ENCODE results near the gene SHISAL1.

The SHISAL1 gene

DNA sequence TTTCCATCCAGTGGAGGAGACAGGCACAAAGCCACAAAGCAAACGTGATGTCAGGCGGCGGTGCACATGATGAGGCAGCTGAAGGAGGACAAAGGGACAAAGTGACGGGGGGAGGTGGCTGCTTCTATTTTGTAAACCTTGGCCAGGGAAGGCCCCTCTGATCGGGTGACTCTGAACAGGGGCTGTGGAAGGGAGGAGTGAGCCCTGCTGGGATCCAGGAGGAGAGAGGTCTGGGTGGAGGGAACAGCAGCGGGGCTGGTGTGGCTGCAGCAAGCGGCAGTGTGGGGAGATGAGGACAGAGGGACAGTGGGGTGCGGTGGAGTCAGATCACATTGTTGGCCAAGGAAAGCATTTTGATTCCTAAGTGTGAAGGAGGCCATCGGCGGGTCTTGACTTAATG lies 36.7 kb downstream of the SHISAL1 start:
- FAIRE-seq: no peak

GRCh38 chr22:44275631-44275995 lies 37.1 kb downstream of the SHISAL1 start:
- FAIRE-seq: no peak

DNA sequence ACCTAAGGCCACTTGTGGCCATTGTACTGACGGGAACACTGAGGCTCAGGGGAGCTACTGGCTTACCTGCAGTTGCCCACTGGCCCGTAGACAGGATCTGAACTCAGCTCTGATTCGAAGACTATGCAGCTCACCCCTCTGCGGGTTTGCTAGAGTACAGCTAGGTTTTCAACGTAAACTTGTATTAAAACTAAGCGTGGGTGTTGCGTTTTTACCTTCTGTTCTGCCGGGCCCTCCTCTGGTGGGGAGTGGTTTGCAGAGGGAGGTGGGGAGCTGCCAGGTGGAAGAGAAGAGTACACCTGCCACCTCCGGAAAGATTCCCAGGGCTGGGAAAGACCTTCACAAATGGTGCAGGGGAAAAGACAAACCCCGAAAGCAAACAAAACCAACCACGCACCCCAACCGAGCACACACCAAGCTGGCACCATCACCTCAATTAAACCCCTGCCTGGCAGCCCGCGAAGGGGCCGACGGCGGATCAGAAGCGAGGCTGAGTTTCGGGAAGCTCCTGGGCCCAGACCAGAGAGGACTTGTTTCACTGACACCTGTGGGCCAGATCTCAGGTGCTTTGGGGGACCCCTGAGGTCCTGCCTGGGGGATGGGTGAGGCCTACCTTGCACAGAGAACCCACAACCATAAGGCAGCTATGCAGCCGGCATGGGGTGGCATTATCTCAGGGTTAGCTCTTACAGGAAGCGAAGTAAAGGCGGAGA lies 37.7 kb downstream of the SHISAL1 start:
- FAIRE-seq: no peak

DNA sequence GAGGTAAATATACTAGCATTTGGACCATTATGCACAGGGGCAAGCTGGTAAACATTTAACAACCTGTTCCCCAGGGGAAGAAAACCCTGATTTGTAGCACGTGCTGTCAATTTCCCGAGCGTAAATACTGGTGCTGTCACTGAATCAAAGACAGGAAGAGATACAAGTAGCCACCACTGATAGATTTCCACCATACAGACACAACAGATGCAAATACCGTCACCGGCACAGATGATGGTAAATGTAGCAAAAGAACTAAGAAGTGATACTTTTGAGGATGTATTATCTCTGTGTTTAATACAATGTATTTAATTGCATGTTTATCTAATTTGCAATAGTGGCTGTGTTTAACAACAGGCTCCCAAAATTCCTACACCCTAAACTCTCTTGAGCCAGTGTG lies 39.6 kb downstream of the SHISAL1 start:
- FAIRE-seq: no peak

- no peak for FAIRE-seq
Observed at GRCh38 chr22:44272401-44272771, 40.4 kb downstream of the SHISAL1 start.

- FAIRE-seq: no peak
Observed at GRCh38 chr22:44271732-44272400, 40.9 kb downstream of the SHISAL1 start.

DNA sequence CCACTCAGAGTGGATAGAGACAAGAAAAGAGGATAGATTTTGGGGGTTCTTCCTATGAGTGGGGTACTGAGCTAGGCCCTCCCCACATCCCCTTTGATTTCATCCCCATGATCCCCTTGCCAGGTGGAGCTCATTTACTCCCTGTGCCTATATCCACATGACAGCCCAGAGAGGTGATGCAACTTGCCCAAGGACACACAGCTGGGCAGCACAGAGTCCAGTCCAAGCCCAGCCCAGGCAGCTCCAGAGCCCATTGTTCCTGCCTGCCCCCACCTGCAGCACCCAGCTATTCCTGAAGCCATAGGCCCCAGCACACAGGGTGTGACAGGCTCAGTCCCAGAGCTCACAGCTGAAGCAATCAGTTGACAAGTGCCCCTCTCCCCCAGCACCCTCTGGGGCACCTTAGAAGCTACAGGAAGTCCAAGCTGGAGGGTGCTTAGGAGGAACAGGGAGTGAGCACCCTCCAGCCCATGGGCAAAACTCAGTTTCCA lies 41.7 kb downstream of the SHISAL1 start:
- FAIRE-seq: no peak

- no peak for FAIRE-seq
Observed at GRCh38 chr22:44270556-44270880, 42.2 kb downstream of the SHISAL1 start.

GRCh38 chr22:44269757-44270555 lies 42.8 kb downstream of the SHISAL1 start:
- no peak for FAIRE-seq

DNA sequence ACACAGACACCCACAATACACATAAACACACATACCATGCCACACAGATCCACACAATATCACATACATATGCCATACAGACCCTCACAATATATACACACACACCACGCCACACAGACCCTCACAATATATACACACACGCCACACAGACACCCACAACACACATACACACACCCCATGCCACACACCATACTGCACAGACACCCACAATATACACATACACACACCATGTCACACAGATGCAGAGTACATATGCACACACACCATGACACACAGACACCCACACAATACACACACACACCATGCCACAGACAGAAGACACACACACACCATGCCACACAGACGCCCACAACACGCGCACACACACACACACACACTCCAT lies 43.6 kb downstream of the SHISAL1 start:
- no peak for FAIRE-seq

- FAIRE-seq: no peak
Observed at GRCh38 chr22:44268431-44269116, 44.2 kb downstream of the SHISAL1 start.

GRCh38 chr22:44267856-44268255 lies 44.9 kb downstream of the SHISAL1 start:
- FAIRE-seq: no peak

- no peak for FAIRE-seq
Observed at GRCh38 chr22:44266796-44267760, 45.7 kb downstream of the SHISAL1 start.

- no peak for FAIRE-seq
Observed at GRCh38 chr22:44263547-44263946, 49.2 kb downstream of the SHISAL1 start.

- FAIRE-seq: no peak
Observed at GRCh38 chr22:44261861-44262595, 50.7 kb downstream of the SHISAL1 start.

- FAIRE-seq: no peak
Observed at GRCh38 chr22:44261164-44261860, 51.4 kb downstream of the SHISAL1 start.

DNA sequence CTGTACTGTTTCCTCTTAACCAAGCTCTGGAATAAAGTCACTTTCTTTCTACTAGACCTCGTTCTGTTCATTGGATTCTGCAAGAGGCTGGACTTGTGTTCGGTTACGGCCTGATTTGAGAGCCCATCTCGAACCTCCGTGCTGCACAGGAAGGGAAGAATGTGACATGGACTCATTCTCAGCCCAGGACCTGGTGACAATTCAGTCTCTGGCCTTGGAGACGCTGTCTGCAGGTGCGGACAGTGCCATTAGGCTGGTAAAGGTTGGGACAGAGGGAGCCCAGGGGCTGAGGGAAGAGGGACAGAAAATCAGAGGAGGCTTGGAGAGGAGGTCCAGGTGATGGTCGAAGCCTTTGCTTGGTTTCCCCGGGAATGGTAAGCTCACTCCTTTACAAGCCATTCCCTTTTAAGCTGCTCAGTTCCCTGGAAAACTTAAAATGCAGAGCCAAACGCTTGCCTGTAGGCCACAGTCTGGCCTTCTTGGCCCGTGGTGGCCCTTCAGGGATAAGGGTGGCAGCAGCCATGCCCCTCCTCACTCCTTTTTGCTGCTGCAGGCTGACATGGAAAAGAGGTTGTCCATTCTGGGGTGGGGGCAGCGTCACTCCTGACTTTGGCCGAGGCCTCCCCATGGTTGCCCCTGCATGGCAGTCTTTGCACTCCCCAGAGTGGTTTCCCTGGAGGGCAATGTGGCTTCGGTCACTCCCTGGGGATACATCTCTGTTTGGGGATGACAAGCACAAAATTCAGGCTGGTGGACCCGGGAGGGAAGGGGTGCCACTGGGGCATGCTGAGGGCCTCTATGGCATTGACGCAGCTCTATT lies 52.3 kb downstream of the SHISAL1 start:
- FAIRE-seq: no peak

- no peak for FAIRE-seq
Observed at GRCh38 chr22:44259366-44260215, 53.2 kb downstream of the SHISAL1 start.
